ENCODE data around the gene UBQLN3. TPM values are rescaled to one million over a fixed set of nuclear protein-coding genes. Genes with fewer than 3 reads are reported as not detected.

Gene UBQLN3
- total and polyA plus RNA-seq, 2 of the 13 experiments (the other 11 are each of a cell fraction or from before 2014, with no cell fraction given): 0.08 TPM; not detected in 1

DNA sequence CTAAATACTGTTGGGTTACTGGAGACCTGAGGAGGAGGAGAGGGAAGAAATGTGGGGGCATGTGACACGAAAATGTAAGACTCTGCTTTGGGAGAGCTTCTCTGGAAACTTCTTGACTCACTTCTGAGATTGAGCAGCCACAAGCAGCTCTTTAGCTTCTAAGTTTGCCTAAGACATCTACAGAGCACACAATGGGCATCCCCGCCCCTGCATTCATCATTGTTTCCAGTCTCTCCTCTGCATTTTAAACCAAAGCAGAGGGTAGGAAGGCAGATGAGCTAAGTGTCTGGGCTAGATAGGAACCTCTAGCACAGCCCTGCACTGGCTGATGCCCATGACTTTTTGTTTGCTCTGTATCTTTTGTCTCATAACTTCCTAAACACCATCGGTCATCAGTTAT, 23.3 kb downstream of the UBQLN3 start:
- 0 out of 5 replicates have a peak, but pooled peaks cover 0 to 2% of the 10 kb centered on the region in 2 experiments for H3K27me3 ChIP-seq (ENCODE audit: control insufficient read depth in 1 of 2, insufficient read depth in 2 of 2, low read length in 2 of 2)
- no peaks in the 10 kb centered on the region for H3K79me2 ChIP-seq (ENCODE audit: insufficient read depth, low read length)
- no peak for DNase-seq (ENCODE audit: low spot score)
- ATAC-seq: no peak
- no peak overlapping the region for H3K4me3 ChIP-seq (replicated peaks in 1 of 3; ENCODE audit: insufficient read depth in 1 of 3, low read depth in 2 of 3, low read length in 3 of 3)
- H3K9ac ChIP-seq (ENCODE audit: insufficient read depth, low read depth, low read length): no peak overlapping the region
- CTCF ChIA-PET (ENCODE audit: low intra/inter-chr PET ratio, low total read pairs): no interaction called here
- intact Hi-C loops (cut with micrococcal nuclease; ENCODE audit: unreplicated experiment): no loop called here
- no peak for FAIRE-seq
- no peaks in the 10 kb centered on the region for H3K36me3 ChIP-seq (replicated peaks in 1 of 2; ENCODE audit: control insufficient read depth in 1 of 2, insufficient read depth in 2 of 2, low read length in 2 of 2)
- 3% methylated on average over 3 of the region's 3 CpGs for WGBS (ENCODE audit: low lambda C conversion rate)
- POLR2A ChIA-PET: no interaction called here
- no peaks in the 10 kb centered on the region for H4K20me1 ChIP-seq (ENCODE audit: insufficient read depth, low read length)
- no peak for TF ChIP-seq SAFB2 (CRISPR knock-in tag; IDR thresholded peaks at IDR 0.05; ENCODE audit: borderline replicate concordance, low read depth)
- TF ChIP-seq CAMTA2 (CRISPR knock-in tag; IDR thresholded peaks at IDR 0.05; ENCODE audit: borderline replicate concordance): no peak
- TF ChIP-seq ZFYVE20 (CRISPR knock-in tag; IDR thresholded peaks at IDR 0.05; ENCODE audit: borderline replicate concordance, low read depth): no peak
- H3K27ac ChIP-seq (ENCODE audit: extremely low read length, insufficient read depth, low read length): no peak overlapping the region
- BruUV-seq (replicated peaks): no TSS peak
- no peaks in the 10 kb centered on the region for H3K4me1 ChIP-seq (ENCODE audit: insufficient read depth, low read length)
- no peak overlapping the region for H3K4me2 ChIP-seq (ENCODE audit: low read depth, low read length)
- no peaks in the 10 kb centered on the region for H3K9me3 ChIP-seq (ENCODE audit: low read length)
- no peak overlapping the region for H2AFZ ChIP-seq (ENCODE audit: low read length)
- in situ Hi-C loops (cut with HindIII; ENCODE audit: extremely low pct_ligation_motif_present, low pct_unique_long_range_greater_than_20kb): no loop called here

- Histone ChIP-seq H3K9ac (ENCODE audit: insufficient read depth, low read depth, low read length) (no peak overlapping the region), H4K20me1 (ENCODE audit: insufficient read depth, low read length) (no peaks in the 10 kb centered on the region), H3K4me1 (ENCODE audit: insufficient read depth, low read length) (no peaks in the 10 kb centered on the region), H3K27me3 (ENCODE audit: control insufficient read depth in 1 of 2, insufficient read depth in 2 of 2, low read length in 2 of 2) (0 out of 5 replicates have a peak, but pooled peaks cover 0 to 2% of the 10 kb centered on the region in 2 experiments), H3K4me3 (replicated peaks in 1 of 3; ENCODE audit: insufficient read depth in 1 of 3, low read depth in 2 of 3, low read length in 3 of 3) (no peak overlapping the region), H3K36me3 (replicated peaks in 1 of 2; ENCODE audit: control insufficient read depth in 1 of 2, insufficient read depth in 2 of 2, low read length in 2 of 2) (no peaks in the 10 kb centered on the region), H3K79me2 (ENCODE audit: insufficient read depth, low read length) (no peaks in the 10 kb centered on the region), H3K9me3 (ENCODE audit: low read length) (no peaks in the 10 kb centered on the region), H3K27ac (ENCODE audit: extremely low read length, insufficient read depth, low read length) (no peak overlapping the region), H2AFZ (ENCODE audit: low read length) (no peak overlapping the region), H3K4me2 (ENCODE audit: low read depth, low read length) (no peak overlapping the region)
- POLR2A ChIA-PET: no interaction called here
- DNase-seq (ENCODE audit: low spot score) (no peak), FAIRE-seq (no peak), ATAC-seq (no peak)
- no TSS peak for BruUV-seq (replicated peaks)
- CTCF ChIA-PET (ENCODE audit: low intra/inter-chr PET ratio, low total read pairs): no interaction called here
- WGBS (ENCODE audit: low lambda C conversion rate): 1% methylated on average over 3 of the region's 3 CpGs
- in situ Hi-C loops (cut with HindIII; ENCODE audit: extremely low pct_ligation_motif_present, low pct_unique_long_range_greater_than_20kb): no loop called here
- intact Hi-C loops (cut with micrococcal nuclease; ENCODE audit: unreplicated experiment): no loop called here
- TF ChIP-seq PHF8 (CRISPR knock-in tag; IDR thresholded peaks at IDR 0.05): no peak
- no peak for TF ChIP-seq ZFX (CRISPR knock-in tag; IDR thresholded peaks at IDR 0.05; ENCODE audit: low read depth)
- TF ChIP-seq, protein P1, sequence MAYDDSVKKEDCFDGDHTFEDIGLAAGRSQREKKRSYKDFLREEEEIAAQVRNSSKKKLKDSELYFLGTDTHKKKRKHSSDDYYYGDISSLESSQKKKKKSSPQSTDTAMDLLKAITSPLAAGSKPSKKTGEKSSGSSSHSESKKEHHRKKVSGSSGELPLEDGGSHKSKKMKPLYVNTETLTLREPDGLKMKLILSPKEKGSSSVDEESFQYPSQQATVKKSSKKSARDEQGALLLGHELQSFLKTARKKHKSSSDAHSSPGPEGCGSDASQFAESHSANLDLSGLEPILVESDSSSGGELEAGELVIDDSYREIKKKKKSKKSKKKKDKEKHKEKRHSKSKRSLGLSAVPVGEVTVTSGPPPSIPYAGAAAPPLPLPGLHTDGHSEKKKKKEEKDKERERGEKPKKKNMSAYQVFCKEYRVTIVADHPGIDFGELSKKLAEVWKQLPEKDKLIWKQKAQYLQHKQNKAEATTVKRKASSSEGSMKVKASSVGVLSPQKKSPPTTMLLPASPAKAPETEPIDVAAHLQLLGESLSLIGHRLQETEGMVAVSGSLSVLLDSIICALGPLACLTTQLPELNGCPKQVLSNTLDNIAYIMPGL (CRISPR knock-in tag; IDR thresholded peaks at IDR 0.05; ENCODE audit: borderline replicate concordance in 1 of 2, low read depth in 1 of 2): no peak
- no peak for TF ChIP-seq ZNF878 (CRISPR knock-in tag; IDR thresholded peaks at IDR 0.05)
- no peak for TF ChIP-seq PPARG (CRISPR knock-in tag; conservative IDR thresholded peaks at IDR 0.05)
- no peak for TF ChIP-seq ZBTB3 (CRISPR knock-in tag; IDR thresholded peaks at IDR 0.05; ENCODE audit: borderline replicate concordance, low read depth)
- no peak for TF ChIP-seq ZNF512 (CRISPR knock-in tag; IDR thresholded peaks at IDR 0.05)
- no peak for TF ChIP-seq ZNF614 (CRISPR knock-in tag; IDR thresholded peaks at IDR 0.05; ENCODE audit: borderline replicate concordance)
- no peak for TF ChIP-seq ZNF329 (CRISPR knock-in tag; IDR thresholded peaks at IDR 0.05; ENCODE audit: low read depth)
- TF ChIP-seq SP4 (CRISPR knock-in tag; IDR thresholded peaks at IDR 0.05): no peak
Measured at GRCh38 chr11:5486003-5486402, 23.8 kb downstream of the UBQLN3 start.
